PFSK-1 (cell line): ENCODE data around the gene ADAMTS3.

Experiments used
- POLR2AphosphoS5 ChIP-seq: IDR thresholded peaks from 2 replicates; pipeline ENCODE4 v1.6.1; 2012; ENCODE audit warnings: low read depth, mild to moderate bottlenecking, control low read depth, low read length, moderate library complexity
- SIN3A ChIP-seq: IDR thresholded peaks from 2 replicates; pipeline ENCODE4 v1.6.1; 2012; ENCODE audit warnings: mild to moderate bottlenecking, low read length, moderate library complexity, borderline replicate concordance; ENCODE audit not compliant: insufficient read depth
- TF ChIP-seq, protein P1 (sequence below), 2 experiments: IDR thresholded peaks; 2 replicates each; pipeline versions ENCODE4 v1.6.1 to v1.8.0; 2011 to 2012; ENCODE audit warnings: low read depth in 2 of 2, low read length in 2 of 2, control low read depth in 1 of 2, inconsistent platforms in 1 of 2, mild to moderate bottlenecking in 1 of 2, moderate library complexity in 1 of 2; ENCODE audit not compliant: insufficient read depth in 1 of 2

- TF ChIP-seq SIN3A (no peak), POLR2AphosphoS5 (no peak)
- TF ChIP-seq, protein P1, sequence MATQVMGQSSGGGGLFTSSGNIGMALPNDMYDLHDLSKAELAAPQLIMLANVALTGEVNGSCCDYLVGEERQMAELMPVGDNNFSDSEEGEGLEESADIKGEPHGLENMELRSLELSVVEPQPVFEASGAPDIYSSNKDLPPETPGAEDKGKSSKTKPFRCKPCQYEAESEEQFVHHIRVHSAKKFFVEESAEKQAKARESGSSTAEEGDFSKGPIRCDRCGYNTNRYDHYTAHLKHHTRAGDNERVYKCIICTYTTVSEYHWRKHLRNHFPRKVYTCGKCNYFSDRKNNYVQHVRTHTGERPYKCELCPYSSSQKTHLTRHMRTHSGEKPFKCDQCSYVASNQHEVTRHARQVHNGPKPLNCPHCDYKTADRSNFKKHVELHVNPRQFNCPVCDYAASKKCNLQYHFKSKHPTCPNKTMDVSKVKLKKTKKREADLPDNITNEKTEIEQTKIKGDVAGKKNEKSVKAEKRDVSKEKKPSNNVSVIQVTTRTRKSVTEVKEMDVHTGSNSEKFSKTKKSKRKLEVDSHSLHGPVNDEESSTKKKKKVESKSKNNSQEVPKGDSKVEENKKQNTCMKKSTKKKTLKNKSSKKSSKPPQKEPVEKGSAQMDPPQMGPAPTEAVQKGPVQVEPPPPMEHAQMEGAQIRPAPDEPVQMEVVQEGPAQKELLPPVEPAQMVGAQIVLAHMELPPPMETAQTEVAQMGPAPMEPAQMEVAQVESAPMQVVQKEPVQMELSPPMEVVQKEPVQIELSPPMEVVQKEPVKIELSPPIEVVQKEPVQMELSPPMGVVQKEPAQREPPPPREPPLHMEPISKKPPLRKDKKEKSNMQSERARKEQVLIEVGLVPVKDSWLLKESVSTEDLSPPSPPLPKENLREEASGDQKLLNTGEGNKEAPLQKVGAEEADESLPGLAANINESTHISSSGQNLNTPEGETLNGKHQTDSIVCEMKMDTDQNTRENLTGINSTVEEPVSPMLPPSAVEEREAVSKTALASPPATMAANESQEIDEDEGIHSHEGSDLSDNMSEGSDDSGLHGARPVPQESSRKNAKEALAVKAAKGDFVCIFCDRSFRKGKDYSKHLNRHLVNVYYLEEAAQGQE (IDR thresholded peaks at IDR 0.05; ENCODE audit: insufficient read depth in 1 of 2, low read depth in 2 of 2, low read length in 2 of 2): no peak
Measured at GRCh38 chr4:72604324-72604723, 35.3 kb upstream of the ADAMTS3 start.
